Upper lobe of left lung (tissue), 4 donors: ENCODE data around the gene FAM222A.

Source experiments
- POLR2AphosphoS5 ChIP-seq, 2 donors: sonication (generic); formaldehyde crosslinking; IDR thresholded peaks; one replicate each; pipeline ENCODE4 v1.5.1; 2017; ENCODE audit warnings: antibody characterized with exemption in 2 of 2
- TF ChIP-seq, protein P1 (sequence below), 6 experiments: fragments of 450-650 bp in 4 of 6; fragments of 200-600 bp in 2 of 6; sonication (generic) in 2 of 6; IDR thresholded peaks; one replicate each; pipeline ENCODE4 v1.5.1; 2016 to 2019; ENCODE audit warnings: antibody characterized with exemption in 6 of 6

DNA sequence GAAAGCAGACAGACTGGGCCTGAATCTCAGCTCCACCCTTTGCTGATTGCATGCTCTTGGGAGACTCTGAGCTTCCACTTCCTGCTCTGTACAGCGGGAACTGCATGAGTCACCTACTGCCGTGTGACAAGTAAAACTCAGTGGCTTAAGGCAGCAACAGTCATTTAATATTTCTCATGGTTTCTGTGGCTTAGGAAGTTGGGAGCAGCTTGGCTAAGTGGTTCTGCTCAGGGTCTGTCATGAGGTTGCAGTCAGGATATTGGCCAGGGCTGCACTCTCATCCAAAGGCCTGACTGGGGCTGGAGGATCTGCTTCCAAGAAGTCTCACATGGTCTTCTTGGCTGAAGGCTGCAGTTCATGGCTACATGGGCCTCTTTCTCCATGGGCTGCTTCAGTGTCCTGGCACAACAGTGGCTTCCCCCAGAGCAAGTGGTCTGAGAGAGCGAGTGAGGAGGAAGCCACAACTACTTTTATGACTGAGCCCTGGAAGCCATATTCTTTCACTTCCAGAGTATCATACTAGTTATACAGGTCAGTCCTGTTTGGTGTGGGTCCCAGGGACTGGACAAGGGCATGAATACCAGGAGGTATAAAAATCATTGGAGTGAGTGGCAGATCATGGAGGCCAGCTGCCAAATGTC is 49.7 kb downstream of the FAM222A start:
- TF ChIP-seq, protein P1, sequence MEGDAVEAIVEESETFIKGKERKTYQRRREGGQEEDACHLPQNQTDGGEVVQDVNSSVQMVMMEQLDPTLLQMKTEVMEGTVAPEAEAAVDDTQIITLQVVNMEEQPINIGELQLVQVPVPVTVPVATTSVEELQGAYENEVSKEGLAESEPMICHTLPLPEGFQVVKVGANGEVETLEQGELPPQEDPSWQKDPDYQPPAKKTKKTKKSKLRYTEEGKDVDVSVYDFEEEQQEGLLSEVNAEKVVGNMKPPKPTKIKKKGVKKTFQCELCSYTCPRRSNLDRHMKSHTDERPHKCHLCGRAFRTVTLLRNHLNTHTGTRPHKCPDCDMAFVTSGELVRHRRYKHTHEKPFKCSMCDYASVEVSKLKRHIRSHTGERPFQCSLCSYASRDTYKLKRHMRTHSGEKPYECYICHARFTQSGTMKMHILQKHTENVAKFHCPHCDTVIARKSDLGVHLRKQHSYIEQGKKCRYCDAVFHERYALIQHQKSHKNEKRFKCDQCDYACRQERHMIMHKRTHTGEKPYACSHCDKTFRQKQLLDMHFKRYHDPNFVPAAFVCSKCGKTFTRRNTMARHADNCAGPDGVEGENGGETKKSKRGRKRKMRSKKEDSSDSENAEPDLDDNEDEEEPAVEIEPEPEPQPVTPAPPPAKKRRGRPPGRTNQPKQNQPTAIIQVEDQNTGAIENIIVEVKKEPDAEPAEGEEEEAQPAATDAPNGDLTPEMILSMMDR (IDR thresholded peaks at IDR 0.05), result no peak
- TF ChIP-seq POLR2AphosphoS5 (IDR thresholded peaks at IDR 0.05), result peak in 1 of 2 donors; percentile 18
